Right ventricle myocardium inferior (tissue), 1 donor: ENCODE measurements around the gene SELENOO. TPM values are rescaled to one million over a fixed set of nuclear protein-coding genes. Genes with fewer than 3 reads are reported as not detected.

Source experiments
- ATAC-seq: fragments of 200-7000 bp; cut with Tn5 transposase; one replicate; pipeline ENCODE4 v1.9.1; 2020; ENCODE audit warnings: mild to moderate bottlenecking, moderate library complexity
- DNase-seq: peaks from one replicate; pipeline ENCODE4 v3.0.0; 2021; ENCODE audit errors: missing footprints
- intact Hi-C: fragments of 100-400 bp; cut with DNase I; formaldehyde crosslinking; loops from one replicate; pipeline ENCODE4 v1.11.0; 2022
- total RNA-seq: library from RNA; stranded (reverse); fragmentation: NEBNext Ultra II Directional; extraction: Animal tissue kit (Norgen Biotek cat#: 25700); gene quantifications from one replicate; pipeline ENCODE4 v1.2.1, GENCODE V29; 2021
- donor health status: DM: no; HTN: yes; CAD: no; lungs with severe emphysema.

Gene SELENOO
- total RNA-seq, 1 donor from 2014 or later, result 15.5 TPM

- DNase-seq (no peak), ATAC-seq (peak; percentile 43)
- intact Hi-C loops, result loop anchor here (10.0 kb wide), 1 partner anchor 369 kb away; no protein-coding TSS in a partner anchor
These were observed 44.6 kb downstream of the SELENOO start for GRCh38 chr22:50245214-50246072.

- intact Hi-C loops, result loop anchor here (10.0 kb wide), 1 partner anchor 368 kb away; no protein-coding TSS in a partner anchor
- no peak for ATAC-seq
- DNase-seq, result no peak
These were observed 45.7 kb downstream of the SELENOO start for GRCh38 chr22:50246242-50247175.

- no peak for ATAC-seq
- intact Hi-C loops, result loop anchor here (10.0 kb wide), 1 partner anchor 367 kb away; no protein-coding TSS in a partner anchor
- peak; percentile 86 for DNase-seq
These were observed 46.9 kb downstream of the SELENOO start for GRCh38 chr22:50247748-50248147.

- DNase-seq, result no peak
- no peak for ATAC-seq
- intact Hi-C loops, result loop anchor here (10.0 kb wide), 1 partner anchor 366 kb away; no protein-coding TSS in a partner anchor
These were observed 47.6 kb downstream of the SELENOO start for GRCh38 chr22:50248196-50249081.

GRCh38 chr22:50249341-50250248 lies 48.8 kb downstream of the SELENOO start:
- DNase-seq (no peak), ATAC-seq (no peak)
- intact Hi-C loops, result loop anchor here (2.0 to 10.0 kb wide), 3 partner anchors 93 to 365 kb away; partner anchors contain the start of genes LMF2, NCAPH2 and PPP6R2

- DNase-seq (no peak), ATAC-seq (no peak)
- intact Hi-C loops, result loop anchor here (2.0 to 5.0 kb wide), 2 partner anchors 93 to 257 kb away; partner anchors contain the start of genes LMF2, NCAPH2 and PPP6R2
These were observed 49.4 kb downstream of the SELENOO start for GRCh38 chr22:50250249-50250554.

GRCh38 chr22:50250555-50251476 lies 50.0 kb downstream of the SELENOO start, which contains the start of gene HDAC10:
HDAC10 (minus strand) TSS chr22:50251265; CDS start chr22:50251032, 233 bp downstream.
- ATAC-seq (peak; percentile 80), DNase-seq (peak; percentile 93)
- intact Hi-C loops, result loop anchor here (2.0 to 5.0 kb wide), 2 partner anchors 92 to 256 kb away; partner anchors contain the start of genes LMF2, NCAPH2 and PPP6R2

- ATAC-seq, result no peak
- intact Hi-C loops, result loop anchor here (2.0 to 5.0 kb wide), 3 partner anchors 19 to 256 kb away; partner anchors contain the start of genes LMF2, MAPK11, NCAPH2 and PPP6R2
- no peak for DNase-seq
These were observed 50.8 kb downstream of the SELENOO start for GRCh38 chr22:50251477-50252081.

- peak; percentile 90 for DNase-seq
- intact Hi-C loops, result loop anchor here (2.0 to 5.0 kb wide), 2 partner anchors 18 to 255 kb away; partner anchors contain the start of genes LMF2, MAPK11 and NCAPH2
- peak; percentile 80 for ATAC-seq
These were observed 51.6 kb downstream of the SELENOO start for GRCh38 chr22:50252082-50253045.

- DNase-seq (no peak), ATAC-seq (no peak)
- intact Hi-C loops, result loop anchor here (2.0 to 5.0 kb wide), 2 partner anchors 18 to 254 kb away; partner anchors contain the start of genes LMF2, MAPK11 and NCAPH2
These were observed 52.5 kb downstream of the SELENOO start for GRCh38 chr22:50253046-50253915.

GRCh38 chr22:50253941-50254340 lies 53.1 kb downstream of the SELENOO start:
- ATAC-seq (no peak), DNase-seq (no peak)
- intact Hi-C loops, result loop anchor here (2.0 to 5.0 kb wide), 2 partner anchors 17 to 253 kb away; partner anchors contain the start of genes LMF2, MAPK11 and NCAPH2

GRCh38 chr22:50255099-50255498 lies 54.3 kb downstream of the SELENOO start:
- intact Hi-C loops, result no loop called here
- ATAC-seq (no peak), DNase-seq (no peak)

- ATAC-seq, result no peak
- intact Hi-C loops, result no loop called here
- DNase-seq, result no peak
These were observed 54.8 kb downstream of the SELENOO start for GRCh38 chr22:50255607-50256006.
